ENCODE data around the gene PTPRT. TPM values are rescaled to one million over a fixed set of nuclear protein-coding genes. Genes with fewer than 3 reads are reported as not detected.

The PTPRT gene
- polyA plus RNA-seq, 1 of the 3 experiments (the other 2 are of a cell fraction): not detected

GRCh38 chr20:42261766-42262270 is 927.9 kb downstream of the PTPRT start:
- ChIA-PET CTCF (no interaction called here), POLR2A (no interaction called here)
- WGBS (ENCODE audit: low lambda C conversion rate): 28% methylated on average over 6 of the region's 6 CpGs
- no peak overlapping the region for H2AFZ ChIP-seq (ENCODE audit: low read depth)
- no peaks in the 10 kb centered on the region for H3K9me3 ChIP-seq
- H3F3A ChIP-seq (replicated peaks; ENCODE audit: insufficient read depth): no peaks in the 10 kb centered on the region
- no peaks in the 10 kb centered on the region for H4K20me1 ChIP-seq (ENCODE audit: insufficient read depth)
- no peaks in the 10 kb centered on the region for H3K9me2 ChIP-seq
- no peak overlapping the region for H3K9ac ChIP-seq
- H3K79me2 ChIP-seq (ENCODE audit: insufficient read depth): no peaks in the 10 kb centered on the region
- no peak for DNase-seq
- H3K4me2 ChIP-seq: no peak overlapping the region
- H3K27me3 ChIP-seq (ENCODE audit: insufficient read depth): no peaks in the 10 kb centered on the region
- H3K36me3 ChIP-seq (replicated peaks in 1 of 2; ENCODE audit: control insufficient read depth in 1 of 2, insufficient read depth in 2 of 2, low read length in 1 of 2): no peaks in the 10 kb centered on the region
- TF ChIP-seq SMC3 (IDR thresholded peaks at IDR 0.05; ENCODE audit: low read depth, low read length): no peak
- no peak for TF ChIP-seq ELF1 (IDR thresholded peaks at IDR 0.05)
- no peak for TF ChIP-seq YY1 (IDR thresholded peaks at IDR 0.05; ENCODE audit: low read depth)
- no peak for TF ChIP-seq TAF1 (IDR thresholded peaks at IDR 0.05; ENCODE audit: borderline replicate concordance, low read depth, low read length)
- no peak for TF ChIP-seq TEAD4 (IDR thresholded peaks at IDR 0.05; ENCODE audit: borderline replicate concordance, insufficient read depth)
- no peak for TF ChIP-seq NFIC (IDR thresholded peaks at IDR 0.05; ENCODE audit: borderline replicate concordance)
- TF ChIP-seq SIN3A (IDR thresholded peaks at IDR 0.05; ENCODE audit: borderline replicate concordance, low read depth, low read length): no peak
- TF ChIP-seq POLR2AphosphoS5 (IDR thresholded peaks at IDR 0.05; ENCODE audit: low read depth, low read length): no peak
- no peak for TF ChIP-seq IRF3 (IDR thresholded peaks at IDR 0.05; ENCODE audit: low read depth, low read length)
- TF ChIP-seq TCF12 (IDR thresholded peaks at IDR 0.05): no peak
- no peak overlapping the region for H3K27ac ChIP-seq (ENCODE audit: low read depth in 2 of 2, low read length in 1 of 2)
- H3K4me1 ChIP-seq (ENCODE audit: control insufficient read depth in 1 of 2, insufficient read depth in 2 of 2, low read depth in 1 of 2, low read length in 1 of 2): no peaks in the 10 kb centered on the region
- no peak overlapping the region for H3K4me3 ChIP-seq (ENCODE audit: low read depth in 2 of 2, low read length in 1 of 2)

GRCh38 chr20:42260184-42260583 is 929.5 kb downstream of the PTPRT start:
- Histone ChIP-seq H3K9me3 (no peaks in the 10 kb centered on the region), H3K4me2 (no peak overlapping the region), H3K9me2 (no peaks in the 10 kb centered on the region), H3K9ac (no peak overlapping the region), H3K79me2 (ENCODE audit: insufficient read depth) (no peaks in the 10 kb centered on the region), H4K20me1 (ENCODE audit: insufficient read depth) (no peaks in the 10 kb centered on the region), H3K27ac (ENCODE audit: low read depth in 2 of 2, low read length in 1 of 2) (no peak overlapping the region), H3K27me3 (ENCODE audit: insufficient read depth) (no peaks in the 10 kb centered on the region), H2AFZ (ENCODE audit: low read depth) (no peak overlapping the region), H3K4me3 (ENCODE audit: low read depth in 2 of 2, low read length in 1 of 2) (no peak overlapping the region), H3K4me1 (ENCODE audit: control insufficient read depth in 1 of 2, insufficient read depth in 2 of 2, low read depth in 1 of 2, low read length in 1 of 2) (no peaks in the 10 kb centered on the region), H3F3A (replicated peaks; ENCODE audit: insufficient read depth) (no peaks in the 10 kb centered on the region), H3K36me3 (replicated peaks in 1 of 2; ENCODE audit: control insufficient read depth in 1 of 2, insufficient read depth in 2 of 2, low read length in 1 of 2) (no peaks in the 10 kb centered on the region)
- ChIA-PET CTCF (no interaction called here), POLR2A (no interaction called here)
- no peak for TF ChIP-seq RCOR1 (IDR thresholded peaks at IDR 0.05; ENCODE audit: low read length)
- no peak for TF ChIP-seq SMC3 (IDR thresholded peaks at IDR 0.05; ENCODE audit: low read depth, low read length)
- TF ChIP-seq MEF2A (IDR thresholded peaks at IDR 0.05; ENCODE audit: borderline replicate concordance, low read depth): no peak
- no peak for TF ChIP-seq CHD2 (IDR thresholded peaks at IDR 0.05; ENCODE audit: low read length, partially characterized antibody)
- TF ChIP-seq REST (IDR thresholded peaks at IDR 0.05; ENCODE audit: low read depth, low read length): no peak
- TF ChIP-seq FOXM1 (IDR thresholded peaks at IDR 0.05; ENCODE audit: low read depth): no peak
- WGBS (ENCODE audit: low lambda C conversion rate): 8% methylated on average over 3 of the region's 4 CpGs
- DNase-seq: no peak

Data from SK-N-SH (cell line).